Endothelial cell of umbilical vein (primary cell): ENCODE results near the gene CECR2. TPM values are rescaled to one million over a fixed set of nuclear protein-coding genes. Genes with fewer than 3 reads are reported as not detected.

Experiments
- BruUV-seq: library from RNA; stranded (reverse); fragments of 400-500 nt; replicated peaks from 2 replicates; lab custom pipeline; 2021; lab: Mats Ljungman, UMichigan
- CTCF ChIA-PET: fragments of 300-600, 350-600 bp; sonication (Branson Sonifier 250); formaldehyde crosslinking; loops from one replicate; lab custom pipeline; 2021; ENCODE audit warnings: antibody characterized with exemption, inconsistent platforms; lab: Charles Lee
- POLR2A ChIA-PET: fragments of 300-600, 350-600 bp; sonication (Branson Sonifier 250); formaldehyde crosslinking; loops from one replicate; lab custom pipeline; 2021; ENCODE audit warnings: antibody characterized with exemption, inconsistent platforms; lab: Charles Lee
- DNase-seq: peaks from one replicate; pipeline ENCODE4 v3.0.0-alpha.2; 2011; ENCODE audit warnings: low read depth, low spot score
- FAIRE-seq: peaks from 2 replicates; lab custom pipeline; 2011; peaks lifted over from hg19 to GRCh38; lab: Jason Lieb, UNC
- H2AFZ ChIP-seq: 2 replicates; pipeline ENCODE4 v1.6.0; 2012; ENCODE audit warnings: low read depth, low read length, control low read depth, inconsistent platforms
- H3K27ac ChIP-seq: 2 replicates; pipeline ENCODE4 v1.5.1; 2011; ENCODE audit warnings: low read depth, mild to moderate bottlenecking, control low read depth, low read length, moderate library complexity; ENCODE audit not compliant: insufficient read depth
- H3K27me3 ChIP-seq, 2 experiments: 2 replicates each; pipeline versions ENCODE4 v1.6.0 to v1.6.1; 2011; ENCODE audit warnings: low read length in 2 of 2, mixed read lengths in 1 of 2; ENCODE audit not compliant: control insufficient read depth in 2 of 2, insufficient read depth in 2 of 2
- H3K36me3 ChIP-seq, 2 experiments: 2 replicates in 1 of 2; 3 replicates in 1 of 2; pipeline ENCODE4 v1.5.1; 2011; ENCODE audit warnings: low read length in 2 of 2, mild to moderate bottlenecking in 1 of 2, moderate library complexity in 1 of 2; ENCODE audit not compliant: control insufficient read depth in 2 of 2, insufficient read depth in 2 of 2; ENCODE audit errors: extremely low read depth in 1 of 2
- H3K4me1 ChIP-seq: 3 replicates; pipeline ENCODE4 v1.5.1; 2011; ENCODE audit warnings: mild to moderate bottlenecking, low read length; ENCODE audit not compliant: control insufficient read depth, insufficient read depth; ENCODE audit errors: extremely low read depth
- H3K4me2 ChIP-seq: 2 replicates; pipeline ENCODE4 v1.6.1; 2011; ENCODE audit warnings: low read length, control low read depth, mixed read lengths; ENCODE audit not compliant: insufficient read depth
- H3K4me3 ChIP-seq, 3 experiments: fragments of 200-600 bp in 1 of 3; sonication (generic), shearing (Covaris generic) in 1 of 3; replicated peaks in 1 of 3; 2 replicates each; pipeline ENCODE4 v1.5.1; 2011 to 2016; ENCODE audit warnings: control low read depth in 3 of 3, low read length in 3 of 3, mild to moderate bottlenecking in 2 of 3, inconsistent platforms in 1 of 3, low read depth in 1 of 3, moderate library complexity in 1 of 3; ENCODE audit not compliant: insufficient read depth in 1 of 3
- H3K79me2 ChIP-seq: 2 replicates; pipeline ENCODE4 v1.6.0; 2012; ENCODE audit warnings: low read length, inconsistent platforms; ENCODE audit not compliant: control insufficient read depth, insufficient read depth
- H3K9ac ChIP-seq: replicated peaks from 2 replicates; pipeline ENCODE3; 2011; ENCODE audit warnings: low read length, control low read depth; ENCODE audit not compliant: insufficient read depth; ENCODE audit errors: extremely low read depth
- H3K9me1 ChIP-seq: replicated peaks from 3 replicates; pipeline ENCODE4 v1.6.0; 2011; ENCODE audit warnings: mild to moderate bottlenecking, low read length; ENCODE audit not compliant: control insufficient read depth, insufficient read depth; ENCODE audit errors: extremely low read depth
- H3K9me3 ChIP-seq: replicated peaks from 2 replicates; pipeline ENCODE4 v1.5.1; 2012; ENCODE audit warnings: low read length, inconsistent platforms; ENCODE audit not compliant: control insufficient read depth, insufficient read depth
- H4K20me1 ChIP-seq: replicated peaks from 2 replicates; pipeline ENCODE3; 2011; ENCODE audit warnings: mild to moderate bottlenecking, low read length; ENCODE audit not compliant: control insufficient read depth, insufficient read depth; ENCODE audit errors: extremely low read depth
- EZH2 ChIP-seq: IDR thresholded peaks from 2 replicates; pipeline ENCODE4 v1.6.1; 2012; ENCODE audit warnings: borderline replicate concordance, low read depth, mild to moderate bottlenecking, moderate library complexity, low read length, inconsistent platforms; ENCODE audit not compliant: severe bottlenecking
- FOS ChIP-seq: IDR thresholded peaks from 2 replicates; pipeline ENCODE4 v1.6.1; 2011; ENCODE audit warnings: mild to moderate bottlenecking, low read length, moderate library complexity, borderline replicate concordance; ENCODE audit not compliant: insufficient read depth
- GATA2 ChIP-seq: IDR thresholded peaks from 2 replicates; pipeline ENCODE4 v1.7.0; 2011; ENCODE audit warnings: low read depth, mild to moderate bottlenecking, moderate library complexity, mixed read lengths, low read length; ENCODE audit not compliant: insufficient read length, insufficient read depth
- JUN ChIP-seq: IDR thresholded peaks from 2 replicates; pipeline ENCODE4 v1.6.1; 2011; ENCODE audit warnings: borderline replicate concordance, low read depth; ENCODE audit not compliant: insufficient read length, insufficient read depth
- MYC ChIP-seq: IDR thresholded peaks from one replicate; pipeline ENCODE4 v1.6.1; 2011; ENCODE audit warnings: mild to moderate bottlenecking, low read depth, low read length
- POLR2A ChIP-seq: IDR thresholded peaks from 2 replicates; pipeline ENCODE4 v1.6.1; 2012; ENCODE audit warnings: low read depth, mild to moderate bottlenecking, control low read depth, low read length
- POLR2AphosphoS5 ChIP-seq: IDR thresholded peaks from 2 replicates; pipeline ENCODE4 v1.6.1; 2012; ENCODE audit warnings: low read depth, mild to moderate bottlenecking, control low read depth, low read length, moderate library complexity; ENCODE audit not compliant: insufficient read depth
- dilution Hi-C: fragments of 300-500 bp; cut with MboI; formaldehyde crosslinking; loops from one replicate; pipeline ENCODE4 v1.15.0; 2019; ENCODE audit warnings: low sequenced_read_pairs; ENCODE audit not compliant: extremely low pct_ligation_motif_present
- intact Hi-C: fragments of 100-400 bp; cut with micrococcal nuclease; formaldehyde crosslinking; loops from one replicate; pipeline ENCODE4 v1.10.0; 2022
- polyA plus RNA-seq, 4 experiments: library from polyadenylated mRNA; depleted of rRNA in 3 of 4; stranded (reverse) in 3 of 4; unstranded in 1 of 4; fragments of >200 nt; gene quantifications; 2 replicates each; pipeline versions ENCODE4 v1.2.1 to v1.2.3, GENCODE V29; 2011 to 2012; ENCODE audit warnings: missing spikeins in 1 of 4
- total RNA-seq: library from RNA; stranded (reverse); gene quantifications from 2 replicates; pipeline ENCODE4 v1.2.3, GENCODE V29; 2021
- TF ChIP-seq, protein P1 (sequence below): IDR thresholded peaks from 2 replicates; pipeline ENCODE4 v1.6.1; 2011; ENCODE audit not compliant: insufficient read depth, insufficient read length
- TF ChIP-seq, protein P2 (sequence below), 2 donors: IDR thresholded peaks; 1 replicate in 1 of 2; 2 replicates in 1 of 2; pipeline ENCODE4 v1.5.1; 2011; ENCODE audit warnings: low read length in 2 of 2, mild to moderate bottlenecking in 2 of 2, moderate library complexity in 2 of 2, control low read depth in 1 of 2, inconsistent platforms in 1 of 2, low read depth in 1 of 2; ENCODE audit not compliant: insufficient read depth in 1 of 2; ENCODE audit errors: extremely low read depth in 1 of 2

The CECR2 gene
- total and polyA plus RNA-seq, 2 donors (not counting 3 experiments of a cell fraction or from before 2014, with no cell fraction given): 0.01 TPM; not detected in 1

DNA sequence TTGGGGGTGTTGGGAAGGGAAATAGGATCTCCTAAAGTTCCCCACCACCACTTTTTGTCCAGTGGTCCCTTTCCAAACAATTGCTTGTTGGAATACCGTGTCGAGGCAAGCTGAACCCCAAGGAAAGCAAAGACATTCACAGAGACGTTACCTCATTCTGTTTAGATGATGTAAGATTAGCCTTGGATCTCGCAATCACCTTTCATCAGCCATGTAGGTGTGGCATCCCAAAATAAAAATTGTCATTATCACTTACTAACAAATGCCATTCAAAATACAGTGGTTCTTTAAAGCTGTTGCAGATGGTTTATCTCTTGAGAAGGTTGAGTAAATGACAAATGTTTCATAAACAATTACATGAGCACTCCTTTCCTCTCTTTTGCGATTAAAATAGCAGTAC lies 107.6 kb downstream of the CECR2 start:
- ChIA-PET POLR2A (no interaction called here), CTCF (interaction anchor here (0.7 to 1.2 kb wide), 2 partner anchors 24 to 108 kb away, joined by 3 to 4 read pairs; no protein-coding TSS in a partner anchor)
- Histone ChIP-seq H4K20me1 (no peaks in the 10 kb centered on the region), H3K79me2 (no peaks in the 10 kb centered on the region), H3K27me3 (peaks cover 14 to 22% of the 10 kb centered on the region in 2 experiments), H3K9ac (no peak overlapping the region), H2AFZ (no peak overlapping the region), H3K4me2 (peak overlapping the region; percentile 30), H3K36me3 (no peaks in the 10 kb centered on the region), H3K4me3 (no peak overlapping the region), H3K9me1 (no peaks in the 10 kb centered on the region), H3K9me3 (no peaks in the 10 kb centered on the region), H3K4me1 (no peaks in the 10 kb centered on the region), H3K27ac (no peak overlapping the region)
- DNase-seq (no peak), FAIRE-seq (no peak)
- dilution Hi-C loops (no loop called here), intact Hi-C loops (loop anchor here (5.0 kb wide), 1 partner anchor 110 kb away; the partner anchor contains the start of gene CECR2)
- BruUV-seq: no TSS peak
- TF ChIP-seq POLR2AphosphoS5: no peak
- TF ChIP-seq EZH2: no peak
- TF ChIP-seq, protein P1, sequence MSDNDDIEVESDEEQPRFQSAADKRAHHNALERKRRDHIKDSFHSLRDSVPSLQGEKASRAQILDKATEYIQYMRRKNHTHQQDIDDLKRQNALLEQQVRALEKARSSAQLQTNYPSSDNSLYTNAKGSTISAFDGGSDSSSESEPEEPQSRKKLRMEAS: no peak
- no peak for TF ChIP-seq POLR2A
- TF ChIP-seq MYC: no peak
- TF ChIP-seq, protein P2, sequence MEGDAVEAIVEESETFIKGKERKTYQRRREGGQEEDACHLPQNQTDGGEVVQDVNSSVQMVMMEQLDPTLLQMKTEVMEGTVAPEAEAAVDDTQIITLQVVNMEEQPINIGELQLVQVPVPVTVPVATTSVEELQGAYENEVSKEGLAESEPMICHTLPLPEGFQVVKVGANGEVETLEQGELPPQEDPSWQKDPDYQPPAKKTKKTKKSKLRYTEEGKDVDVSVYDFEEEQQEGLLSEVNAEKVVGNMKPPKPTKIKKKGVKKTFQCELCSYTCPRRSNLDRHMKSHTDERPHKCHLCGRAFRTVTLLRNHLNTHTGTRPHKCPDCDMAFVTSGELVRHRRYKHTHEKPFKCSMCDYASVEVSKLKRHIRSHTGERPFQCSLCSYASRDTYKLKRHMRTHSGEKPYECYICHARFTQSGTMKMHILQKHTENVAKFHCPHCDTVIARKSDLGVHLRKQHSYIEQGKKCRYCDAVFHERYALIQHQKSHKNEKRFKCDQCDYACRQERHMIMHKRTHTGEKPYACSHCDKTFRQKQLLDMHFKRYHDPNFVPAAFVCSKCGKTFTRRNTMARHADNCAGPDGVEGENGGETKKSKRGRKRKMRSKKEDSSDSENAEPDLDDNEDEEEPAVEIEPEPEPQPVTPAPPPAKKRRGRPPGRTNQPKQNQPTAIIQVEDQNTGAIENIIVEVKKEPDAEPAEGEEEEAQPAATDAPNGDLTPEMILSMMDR (IDR thresholded peaks at IDR 0.05; ENCODE audit: extremely low read depth in 1 of 2, insufficient read depth in 1 of 2, low read depth in 1 of 2, low read length in 2 of 2): no peak
- no peak for TF ChIP-seq JUN
- no peak for TF ChIP-seq FOS
- TF ChIP-seq GATA2: no peak
